ENCODE measurements around the gene GRB14. TPM values are rescaled to one million over a fixed set of nuclear protein-coding genes. Genes with fewer than 3 reads are reported as not detected.

Gene GRB14
- total RNA-seq, 1 donor from 2014 or later, result 4.5 TPM

DNA sequence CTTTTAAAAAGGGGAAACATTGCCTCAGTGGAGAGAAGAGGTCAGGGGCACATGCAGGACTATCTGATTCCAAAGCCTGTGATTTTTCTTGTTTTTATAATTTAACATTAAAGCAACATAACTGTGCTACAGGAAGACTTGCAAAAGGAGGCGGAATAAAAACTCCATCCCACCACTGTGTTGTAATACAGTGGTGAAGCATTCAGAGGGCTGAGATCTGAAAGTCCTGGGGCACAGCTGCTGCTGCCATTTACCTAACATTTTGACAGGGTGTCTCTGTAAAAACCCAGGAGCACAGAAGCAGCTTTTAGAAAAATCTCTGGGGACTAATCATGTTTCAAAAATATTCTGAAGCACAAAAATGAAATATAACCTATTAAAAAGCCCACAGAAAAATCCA is 97.6 kb downstream of the GRB14 start:
- Histone ChIP-seq H3K4me1 (no peaks in the 10 kb centered on the region), H3K27ac (no peak overlapping the region), H3K79me2 (ENCODE audit: low read depth) (no peaks in the 10 kb centered on the region), H3K36me3 (no peaks in the 10 kb centered on the region), H3K9me3 (ENCODE audit: low read depth) (peaks cover 2% of the 10 kb centered on the region), H2AFZ (replicated peaks) (no peak overlapping the region), H3K27me3 (no peaks in the 10 kb centered on the region), H4K20me1 (ENCODE audit: low read depth) (no peaks in the 10 kb centered on the region), H3K9ac (no peak overlapping the region), H3K4me3 (no peak overlapping the region), H3K4me2 (no peak overlapping the region), H3F3A (ENCODE audit: low read depth) (no peaks in the 10 kb centered on the region)
- Mint-ChIP-seq H3K4me3 (no peak overlapping the region), H3K27me3 (ENCODE audit: insufficient read depth, low read depth) (no peaks in the 10 kb centered on the region), H3K9me3 (peaks cover 15% of the 10 kb centered on the region), H3K36me3 (no peaks in the 10 kb centered on the region), H3K27ac (no peak overlapping the region), H3K4me1 (no peaks in the 10 kb centered on the region)
- TF ChIP-seq EZH2phosphoT487 (IDR thresholded peaks at IDR 0.05) (no peak), EZH2 (IDR thresholded peaks at IDR 0.05) (no peak)
- TF ChIP-seq, protein P1, sequence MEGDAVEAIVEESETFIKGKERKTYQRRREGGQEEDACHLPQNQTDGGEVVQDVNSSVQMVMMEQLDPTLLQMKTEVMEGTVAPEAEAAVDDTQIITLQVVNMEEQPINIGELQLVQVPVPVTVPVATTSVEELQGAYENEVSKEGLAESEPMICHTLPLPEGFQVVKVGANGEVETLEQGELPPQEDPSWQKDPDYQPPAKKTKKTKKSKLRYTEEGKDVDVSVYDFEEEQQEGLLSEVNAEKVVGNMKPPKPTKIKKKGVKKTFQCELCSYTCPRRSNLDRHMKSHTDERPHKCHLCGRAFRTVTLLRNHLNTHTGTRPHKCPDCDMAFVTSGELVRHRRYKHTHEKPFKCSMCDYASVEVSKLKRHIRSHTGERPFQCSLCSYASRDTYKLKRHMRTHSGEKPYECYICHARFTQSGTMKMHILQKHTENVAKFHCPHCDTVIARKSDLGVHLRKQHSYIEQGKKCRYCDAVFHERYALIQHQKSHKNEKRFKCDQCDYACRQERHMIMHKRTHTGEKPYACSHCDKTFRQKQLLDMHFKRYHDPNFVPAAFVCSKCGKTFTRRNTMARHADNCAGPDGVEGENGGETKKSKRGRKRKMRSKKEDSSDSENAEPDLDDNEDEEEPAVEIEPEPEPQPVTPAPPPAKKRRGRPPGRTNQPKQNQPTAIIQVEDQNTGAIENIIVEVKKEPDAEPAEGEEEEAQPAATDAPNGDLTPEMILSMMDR (IDR thresholded peaks at IDR 0.05), result no peak
- DNase-seq (ENCODE audit: low spot score), result no peak

DNA sequence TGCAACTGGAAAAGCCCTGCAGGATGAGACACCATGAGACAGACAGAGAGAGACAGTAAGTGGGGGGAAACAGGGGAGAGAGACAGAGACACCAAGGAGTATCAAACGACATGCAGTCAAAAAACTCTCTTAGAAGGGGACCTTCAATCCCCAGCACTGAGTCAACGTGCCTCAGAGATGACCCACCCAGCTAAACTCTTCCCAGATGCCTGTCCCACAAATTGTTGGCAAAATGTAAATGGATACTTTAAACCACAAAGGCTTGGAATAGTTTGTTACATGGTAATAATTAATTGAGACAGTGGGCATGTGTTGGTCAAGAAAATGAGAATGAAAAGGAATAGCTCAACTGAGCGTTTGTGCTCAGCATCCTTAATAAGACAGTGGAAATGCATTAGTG is 98.3 kb downstream of the GRB14 start:
- Histone ChIP-seq H3K4me3 (no peak overlapping the region), H3K79me2 (ENCODE audit: low read depth) (no peaks in the 10 kb centered on the region), H3K27me3 (no peaks in the 10 kb centered on the region), H4K20me1 (ENCODE audit: low read depth) (no peaks in the 10 kb centered on the region), H3K9me3 (ENCODE audit: low read depth) (peaks cover 7% of the 10 kb centered on the region), H2AFZ (replicated peaks) (no peak overlapping the region), H3K27ac (no peak overlapping the region), H3K36me3 (no peaks in the 10 kb centered on the region), H3K4me2 (no peak overlapping the region), H3K9ac (no peak overlapping the region), H3F3A (ENCODE audit: low read depth) (no peaks in the 10 kb centered on the region), H3K4me1 (no peaks in the 10 kb centered on the region)
- Mint-ChIP-seq H3K4me1 (no peaks in the 10 kb centered on the region), H3K36me3 (no peaks in the 10 kb centered on the region), H3K27me3 (ENCODE audit: insufficient read depth, low read depth) (no peaks in the 10 kb centered on the region), H3K4me3 (no peak overlapping the region), H3K9me3 (peaks cover 17% of the 10 kb centered on the region), H3K27ac (no peak overlapping the region)
- DNase-seq (ENCODE audit: low spot score), result no peak
- no peak for TF ChIP-seq EZH2 (IDR thresholded peaks at IDR 0.05)
- TF ChIP-seq, protein P1 (IDR thresholded peaks at IDR 0.05), result no peak
- TF ChIP-seq EZH2phosphoT487 (IDR thresholded peaks at IDR 0.05), result no peak

DNA sequence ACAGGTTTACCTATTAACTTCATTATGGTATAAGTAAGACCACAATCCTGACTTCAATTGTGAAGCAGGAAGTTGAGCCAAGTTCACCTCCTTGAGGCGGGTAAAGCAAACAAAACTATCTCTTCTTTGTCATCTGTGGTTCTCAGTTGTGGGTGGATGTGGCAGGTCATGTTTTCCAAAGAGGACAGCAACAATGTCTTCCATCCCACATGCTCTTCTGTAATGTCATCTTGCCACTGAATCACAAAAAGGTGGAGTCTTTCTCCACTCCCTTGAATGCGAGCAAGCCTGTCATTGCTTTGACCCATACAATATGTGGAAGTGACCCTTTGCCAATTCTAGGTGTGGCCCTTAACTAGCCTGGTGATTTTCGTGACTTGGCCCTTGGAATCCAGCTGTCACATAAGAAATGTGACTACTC is 98.7 kb downstream of the GRB14 start:
- no peak for DNase-seq (ENCODE audit: low spot score)
- Mint-ChIP-seq H3K27me3 (ENCODE audit: insufficient read depth, low read depth) (no peaks in the 10 kb centered on the region), H3K4me1 (no peaks in the 10 kb centered on the region), H3K36me3 (no peaks in the 10 kb centered on the region), H3K27ac (no peak overlapping the region), H3K4me3 (no peak overlapping the region), H3K9me3 (peaks cover 17% of the 10 kb centered on the region)
- Histone ChIP-seq H3K9ac (no peak overlapping the region), H3K9me3 (ENCODE audit: low read depth) (peaks cover 7% of the 10 kb centered on the region), H3K27ac (no peak overlapping the region), H3F3A (ENCODE audit: low read depth) (no peaks in the 10 kb centered on the region), H3K4me1 (no peaks in the 10 kb centered on the region), H3K4me3 (no peak overlapping the region), H3K36me3 (no peaks in the 10 kb centered on the region), H3K27me3 (no peaks in the 10 kb centered on the region), H3K4me2 (no peak overlapping the region), H4K20me1 (ENCODE audit: low read depth) (no peaks in the 10 kb centered on the region), H2AFZ (replicated peaks) (no peak overlapping the region), H3K79me2 (ENCODE audit: low read depth) (no peaks in the 10 kb centered on the region)
- TF ChIP-seq EZH2 (IDR thresholded peaks at IDR 0.05) (no peak), EZH2phosphoT487 (IDR thresholded peaks at IDR 0.05) (no peak)
- TF ChIP-seq, protein P1 (IDR thresholded peaks at IDR 0.05), result no peak
